ENCODE results near the gene TAF1C. TPM values are rescaled to one million over a fixed set of nuclear protein-coding genes. Genes with fewer than 3 reads are reported as not detected.
A peak's percentile ranks its signal among the peaks of the same experiment; 100 is the strongest.
"Not testable (repeated sequence)": the region's sequence is repeated elsewhere in the genome, so short reads cannot be mapped to it uniquely, and the experiment has no call there.

TAF1C gene
- total RNA-seq, 1 experiment from 2014 or later = 54.5 TPM

GRCh38 chr16:84218176-84218823, 31.4 kb upstream of the TAF1C start:
- no peak for DNase-seq
- H3K36me3 ChIP-seq (ENCODE audit: insufficient read depth, low read length) = no peaks in the 10 kb centered on the region

DNA sequence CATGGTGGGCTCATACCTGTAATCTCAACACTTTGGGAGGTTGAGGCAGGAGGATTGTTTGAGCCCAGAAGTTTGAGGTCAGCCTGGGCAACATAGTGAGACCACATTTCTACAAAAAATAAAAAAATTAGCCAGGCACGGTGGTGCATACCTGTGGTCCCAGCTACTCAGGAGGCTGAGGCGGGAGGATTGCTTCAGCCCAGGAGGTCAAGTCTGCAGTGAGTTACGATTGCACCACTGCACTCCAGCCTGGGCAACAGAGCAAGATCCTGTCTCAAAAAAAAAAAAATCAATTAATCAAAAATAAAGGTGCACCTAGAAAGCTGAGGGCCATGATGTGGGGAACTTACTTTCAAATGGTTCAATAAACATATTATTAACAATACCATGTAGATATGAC, 29.3 kb upstream of the TAF1C start:
- not testable (repeated sequence) for H3K27me3 ChIP-seq (ENCODE audit: low read length); H3K79me2 ChIP-seq (ENCODE audit: low read length); H3K4me3 ChIP-seq (ENCODE audit: low read length); H4K20me1 ChIP-seq (ENCODE audit: insufficient read depth, low read depth, low read length); H3K4me2 ChIP-seq (ENCODE audit: low read depth, low read length, poor library complexity, severe bottlenecking); H3K36me3 ChIP-seq (ENCODE audit: insufficient read depth, low read length); H3K4me1 ChIP-seq (ENCODE audit: low read length); H3K9me3 ChIP-seq (ENCODE audit: low read length); H3K9me2 ChIP-seq (replicated peaks; ENCODE audit: insufficient read depth, low read length); DNase-seq; H3K9ac ChIP-seq (ENCODE audit: low read length); H2AFZ ChIP-seq (ENCODE audit: low read length); H3K27ac ChIP-seq (ENCODE audit: low read length)

More at GRCh38 chr16:84218176-84218823, 31.4 kb upstream of the TAF1C start:
- Histone ChIP-seq H3K9ac (ENCODE audit: low read length) (no peak overlapping the region), H4K20me1 (ENCODE audit: insufficient read depth, low read depth, low read length) (no peaks in the 10 kb centered on the region), H3K4me3 (ENCODE audit: low read length) (no peak overlapping the region), H3K79me2 (ENCODE audit: low read length) (no peaks in the 10 kb centered on the region), H3K9me2 (replicated peaks; ENCODE audit: insufficient read depth, low read length) (no peaks in the 10 kb centered on the region), H3K9me3 (ENCODE audit: low read length) (no peaks in the 10 kb centered on the region), H3K4me2 (ENCODE audit: low read depth, low read length, poor library complexity, severe bottlenecking) (no peak overlapping the region), H3K4me1 (ENCODE audit: low read length) (no peaks in the 10 kb centered on the region), H3K27ac (ENCODE audit: low read length) (no peak overlapping the region), H2AFZ (ENCODE audit: low read length) (no peak overlapping the region), H3K27me3 (ENCODE audit: low read length) (no peaks in the 10 kb centered on the region)

- Histone ChIP-seq H4K20me1 (ENCODE audit: insufficient read depth, low read depth, low read length) (no peaks in the 10 kb centered on the region), H3K79me2 (ENCODE audit: low read length) (no peaks in the 10 kb centered on the region), H3K4me3 (ENCODE audit: low read length) (no peak overlapping the region), H3K27me3 (ENCODE audit: low read length) (no peaks in the 10 kb centered on the region), H3K4me2 (ENCODE audit: low read depth, low read length, poor library complexity, severe bottlenecking) (no peak overlapping the region), H3K9me2 (replicated peaks; ENCODE audit: insufficient read depth, low read length) (no peaks in the 10 kb centered on the region), H2AFZ (ENCODE audit: low read length) (no peak overlapping the region), H3K4me1 (ENCODE audit: low read length) (no peaks in the 10 kb centered on the region), H3K9ac (ENCODE audit: low read length) (no peak overlapping the region), H3K9me3 (ENCODE audit: low read length) (no peaks in the 10 kb centered on the region), H3K27ac (ENCODE audit: low read length) (no peak overlapping the region), H3K36me3 (ENCODE audit: insufficient read depth, low read length) (no peaks in the 10 kb centered on the region)
- DNase-seq = no peak
Observed at GRCh38 chr16:84215531-84215930, 28.7 kb upstream of the TAF1C start.

DNA sequence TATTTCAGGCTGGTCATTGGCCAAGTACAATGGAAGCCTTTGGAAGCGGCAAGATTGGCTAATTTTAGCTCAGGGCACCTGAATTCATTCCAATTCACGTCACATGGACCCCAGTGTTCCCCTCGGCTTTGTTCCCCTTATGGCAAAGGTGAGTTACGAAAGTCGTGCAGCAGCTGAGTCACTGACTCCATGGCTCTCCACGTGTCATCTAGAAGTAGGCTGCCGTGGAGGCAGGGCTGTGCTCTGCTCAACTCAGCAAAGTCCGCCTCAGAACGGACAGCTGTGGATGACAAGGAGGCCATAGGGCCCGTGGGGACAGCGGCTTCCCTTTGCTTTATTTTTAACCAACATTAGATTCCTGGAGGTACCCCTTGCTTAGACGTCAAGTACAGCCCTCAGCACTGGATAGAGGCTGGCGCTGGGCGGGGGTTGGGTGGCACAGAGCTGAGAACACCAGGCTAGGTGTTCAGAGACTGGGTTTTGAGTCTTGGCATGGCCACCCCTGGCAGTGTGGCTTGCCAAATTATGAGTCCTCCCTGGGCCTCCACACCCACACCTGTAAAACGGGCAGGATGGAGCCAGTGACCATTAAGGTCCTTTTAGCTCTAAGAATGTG, 27.7 kb upstream of the TAF1C start:
- Histone ChIP-seq H3K27ac (ENCODE audit: low read length) (no peak overlapping the region), H3K36me3 (ENCODE audit: insufficient read depth, low read length) (no peaks in the 10 kb centered on the region), H3K4me1 (ENCODE audit: low read length) (no peaks in the 10 kb centered on the region), H3K4me3 (ENCODE audit: low read length) (no peak overlapping the region), H2AFZ (ENCODE audit: low read length) (no peak overlapping the region), H3K9me3 (ENCODE audit: low read length) (no peaks in the 10 kb centered on the region), H3K27me3 (ENCODE audit: low read length) (no peaks in the 10 kb centered on the region), H3K4me2 (ENCODE audit: low read depth, low read length, poor library complexity, severe bottlenecking) (no peak overlapping the region), H3K9ac (ENCODE audit: low read length) (no peak overlapping the region), H3K9me2 (replicated peaks; ENCODE audit: insufficient read depth, low read length) (no peaks in the 10 kb centered on the region), H4K20me1 (ENCODE audit: insufficient read depth, low read depth, low read length) (no peaks in the 10 kb centered on the region), H3K79me2 (ENCODE audit: low read length) (no peaks in the 10 kb centered on the region)
- no peak for DNase-seq

DNA sequence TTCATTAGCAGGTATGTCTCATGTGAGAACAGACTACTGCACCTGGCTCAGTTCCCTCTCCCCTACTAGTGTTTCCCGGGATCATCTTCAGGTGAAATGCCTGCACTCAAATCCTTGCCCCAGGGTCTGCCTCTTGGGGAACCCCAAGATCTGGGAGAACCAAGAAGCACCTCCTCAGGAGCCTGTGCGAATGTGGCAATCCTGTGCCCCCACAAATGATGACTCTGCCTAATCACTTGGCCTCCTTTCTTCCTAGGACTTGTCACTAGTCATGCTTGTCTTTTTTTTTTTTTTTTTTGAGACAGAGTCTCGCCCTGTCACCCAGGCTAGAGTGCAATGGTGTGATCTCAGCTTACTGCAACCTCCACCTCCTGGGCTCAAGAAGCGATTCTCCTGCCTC, 25.8 kb upstream of the TAF1C start:
- Histone ChIP-seq H3K4me1 (ENCODE audit: low read length) (no peaks in the 10 kb centered on the region), H3K36me3 (ENCODE audit: insufficient read depth, low read length) (no peaks in the 10 kb centered on the region), H4K20me1 (ENCODE audit: insufficient read depth, low read depth, low read length) (no peaks in the 10 kb centered on the region), H3K27me3 (ENCODE audit: low read length) (no peaks in the 10 kb centered on the region), H3K4me3 (ENCODE audit: low read length) (no peak overlapping the region), H3K9ac (ENCODE audit: low read length) (no peak overlapping the region), H3K9me3 (ENCODE audit: low read length) (no peaks in the 10 kb centered on the region), H2AFZ (ENCODE audit: low read length) (no peak overlapping the region), H3K79me2 (ENCODE audit: low read length) (no peaks in the 10 kb centered on the region), H3K27ac (ENCODE audit: low read length) (no peak overlapping the region), H3K9me2 (replicated peaks; ENCODE audit: insufficient read depth, low read length) (no peaks in the 10 kb centered on the region), H3K4me2 (ENCODE audit: low read depth, low read length, poor library complexity, severe bottlenecking) (no peak overlapping the region)
- no peak for DNase-seq

- no peak for DNase-seq
- no peaks in the 10 kb centered on the region for H3K27me3 ChIP-seq (ENCODE audit: low read length)
- no peak overlapping the region for H2AFZ ChIP-seq (ENCODE audit: low read length)
- H3K4me1 ChIP-seq (ENCODE audit: low read length) = no peaks in the 10 kb centered on the region
- H3K36me3 ChIP-seq (ENCODE audit: insufficient read depth, low read length) = no peaks in the 10 kb centered on the region
- no peak overlapping the region for H3K27ac ChIP-seq (ENCODE audit: low read length)
- H3K9me3 ChIP-seq (ENCODE audit: low read length) = no peaks in the 10 kb centered on the region
- H3K9ac ChIP-seq (ENCODE audit: low read length) = no peak overlapping the region
- H3K4me3 ChIP-seq (ENCODE audit: low read length) = no peak overlapping the region
- no peak overlapping the region for H3K4me2 ChIP-seq (ENCODE audit: low read depth, low read length, poor library complexity, severe bottlenecking)
- H3K9me2 ChIP-seq (replicated peaks; ENCODE audit: insufficient read depth, low read length) = no peaks in the 10 kb centered on the region
- H3K79me2 ChIP-seq (ENCODE audit: low read length) = no peaks in the 10 kb centered on the region
- H4K20me1 ChIP-seq (ENCODE audit: insufficient read depth, low read depth, low read length) = no peaks in the 10 kb centered on the region
Observed at GRCh38 chr16:84212154-84212553, 25.3 kb upstream of the TAF1C start.

DNA sequence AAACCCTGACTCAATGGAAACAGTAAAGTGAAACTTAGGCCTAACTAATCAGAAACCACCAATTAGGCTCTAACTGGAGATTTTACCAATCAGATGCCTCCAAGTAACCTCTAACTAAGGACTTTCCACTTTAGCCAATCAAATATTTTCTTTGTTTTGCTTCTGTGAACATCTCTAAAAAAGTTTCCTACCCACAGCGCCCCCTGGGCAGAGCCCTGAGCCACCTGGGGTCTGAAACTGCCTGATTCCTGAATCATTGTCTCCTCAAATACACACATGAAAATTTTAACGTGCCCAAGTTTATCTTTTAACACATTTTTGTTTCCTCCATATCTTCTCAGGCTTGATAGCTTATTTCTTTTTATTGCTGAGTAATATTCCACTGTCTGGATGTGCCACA, 23.1 kb upstream of the TAF1C start:
- Histone ChIP-seq H3K4me1 (ENCODE audit: low read length) (no peaks in the 10 kb centered on the region), H3K36me3 (ENCODE audit: insufficient read depth, low read length) (no peaks in the 10 kb centered on the region), H3K79me2 (ENCODE audit: low read length) (no peaks in the 10 kb centered on the region), H4K20me1 (ENCODE audit: insufficient read depth, low read depth, low read length) (no peaks in the 10 kb centered on the region), H3K27me3 (ENCODE audit: low read length) (no peaks in the 10 kb centered on the region), H3K4me3 (ENCODE audit: low read length) (no peak overlapping the region), H3K9ac (ENCODE audit: low read length) (no peak overlapping the region), H3K4me2 (ENCODE audit: low read depth, low read length, poor library complexity, severe bottlenecking) (no peak overlapping the region), H3K9me2 (replicated peaks; ENCODE audit: insufficient read depth, low read length) (no peaks in the 10 kb centered on the region), H2AFZ (ENCODE audit: low read length) (no peak overlapping the region), H3K9me3 (ENCODE audit: low read length) (no peaks in the 10 kb centered on the region), H3K27ac (ENCODE audit: low read length) (no peak overlapping the region)
- peak; percentile 74 for DNase-seq

DNA sequence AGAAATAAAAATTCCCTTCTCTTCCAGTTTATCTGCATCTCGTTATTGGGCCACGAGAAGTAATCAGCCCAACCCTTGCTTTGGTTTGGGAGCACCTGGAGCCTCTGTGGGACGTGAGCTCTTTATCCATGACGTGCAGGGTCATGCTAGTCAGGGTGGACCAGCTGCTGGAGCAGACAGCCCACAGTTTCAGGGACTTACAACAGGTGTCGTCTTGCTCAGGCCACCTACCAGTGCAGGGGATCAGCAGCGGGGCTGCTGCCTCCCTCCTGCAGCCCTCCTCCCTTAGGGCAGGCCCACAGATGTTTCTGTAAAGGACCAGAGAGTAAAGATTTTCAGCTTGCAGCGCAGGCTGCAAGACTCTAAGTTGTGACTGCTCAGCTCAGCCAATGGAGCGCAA, 21.0 kb upstream of the TAF1C start:
- H2AFZ ChIP-seq (ENCODE audit: low read length) = no peak overlapping the region
- H3K4me1 ChIP-seq (ENCODE audit: low read length) = no peaks in the 10 kb centered on the region
- no peaks in the 10 kb centered on the region for H3K9me2 ChIP-seq (replicated peaks; ENCODE audit: insufficient read depth, low read length)
- no peaks in the 10 kb centered on the region for H4K20me1 ChIP-seq (ENCODE audit: insufficient read depth, low read depth, low read length)
- no peaks in the 10 kb centered on the region for H3K27me3 ChIP-seq (ENCODE audit: low read length)
- no peaks in the 10 kb centered on the region for H3K79me2 ChIP-seq (ENCODE audit: low read length)
- no peak overlapping the region for H3K27ac ChIP-seq (ENCODE audit: low read length)
- no peak overlapping the region for H3K4me2 ChIP-seq (ENCODE audit: low read depth, low read length, poor library complexity, severe bottlenecking)
- DNase-seq = no peak
- no peak overlapping the region for H3K4me3 ChIP-seq (ENCODE audit: low read length)
- no peaks in the 10 kb centered on the region for H3K9me3 ChIP-seq (ENCODE audit: low read length)
- H3K9ac ChIP-seq (ENCODE audit: low read length) = no peak overlapping the region
- no peaks in the 10 kb centered on the region for H3K36me3 ChIP-seq (ENCODE audit: insufficient read depth, low read length)
